Measurements from ENCODE around the gene FRAT1.
A peak's percentile ranks its signal among the peaks of the same experiment; 100 is the strongest.
"Not testable (repeated sequence)": the region's sequence is repeated elsewhere in the genome, so short reads cannot be mapped to it uniquely, and the experiment has no call there.

Gene FRAT1, protein sequence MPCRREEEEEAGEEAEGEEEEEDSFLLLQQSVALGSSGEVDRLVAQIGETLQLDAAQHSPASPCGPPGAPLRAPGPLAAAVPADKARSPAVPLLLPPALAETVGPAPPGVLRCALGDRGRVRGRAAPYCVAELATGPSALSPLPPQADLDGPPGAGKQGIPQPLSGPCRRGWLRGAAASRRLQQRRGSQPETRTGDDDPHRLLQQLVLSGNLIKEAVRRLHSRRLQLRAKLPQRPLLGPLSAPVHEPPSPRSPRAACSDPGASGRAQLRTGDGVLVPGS

DNA sequence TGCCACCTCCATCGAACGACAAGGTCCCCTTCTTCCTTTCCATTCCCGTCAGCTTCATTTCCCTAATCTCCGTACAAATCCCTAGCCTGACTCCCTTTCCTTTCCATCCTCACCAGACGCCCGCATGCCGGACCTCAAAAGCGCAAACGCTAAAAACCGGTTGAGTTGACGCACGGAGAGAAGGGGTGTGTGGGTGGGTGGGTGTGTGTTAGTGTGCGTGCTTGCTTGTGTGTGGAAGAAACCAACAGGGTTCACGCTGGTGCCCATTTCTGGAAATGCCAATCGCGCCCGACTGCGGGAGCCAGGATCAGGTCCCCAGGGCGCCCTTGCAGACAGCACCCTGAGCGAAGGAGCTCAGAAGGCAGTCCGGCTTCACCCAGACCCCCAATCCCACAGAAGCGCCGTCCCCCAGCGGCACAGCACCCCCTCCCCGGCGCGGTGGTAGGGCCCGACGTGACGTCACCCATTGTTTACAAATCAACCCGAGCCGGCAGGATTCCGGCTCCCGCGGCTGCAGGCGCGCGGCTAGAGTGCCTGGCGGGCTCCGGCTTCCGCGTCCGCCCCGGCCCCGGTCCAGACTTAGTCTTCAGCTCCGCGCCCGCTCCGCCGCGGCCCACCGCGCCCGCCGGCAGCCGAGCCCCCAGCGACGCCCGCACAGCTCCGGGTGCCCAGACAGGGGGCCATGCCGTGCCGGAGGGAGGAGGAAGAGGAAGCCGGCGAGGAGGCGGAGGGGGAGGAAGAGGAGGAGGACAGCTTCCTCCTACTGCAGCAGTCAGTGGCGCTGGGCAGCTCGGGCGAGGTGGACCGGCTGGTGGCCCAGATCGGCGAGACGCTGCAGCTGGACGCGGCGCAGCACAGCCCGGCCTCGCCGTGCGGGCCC, at the start of gene FRAT1:
FRAT1 (plus strand) TSS at position 500 of the 880 bp plus-strand sequence; CDS start at position 683, 183 bp downstream.
- Histone ChIP-seq H3K9ac (ENCODE audit: low read depth in 1 of 2, low read length in 2 of 2) (peak within 1 kb of the TSS; percentile 98 to 99), H3K4me3 (ENCODE audit: low read length in 2 of 2) (peak within 1 kb of the TSS; percentile 91 to 99), H3K36me3 (ENCODE audit: control insufficient read depth in 2 of 2, insufficient read depth in 2 of 2, low read length in 2 of 2) (no peaks in the 10 kb centered on the region), H3K4me1 (ENCODE audit: control insufficient read depth in 2 of 2, insufficient read depth in 2 of 2, low read length in 2 of 2) (peaks cover 16% of the 10 kb centered on the region in 2 donors), H3K9me3 (ENCODE audit: control insufficient read depth in 2 of 2, low read length in 2 of 2) (no peaks in the 10 kb centered on the region), H3K27ac (ENCODE audit: low read depth in 2 of 2, low read length in 2 of 2) (peak within 1 kb of the TSS; percentile 97 to 98), H3K27me3 (ENCODE audit: control insufficient read depth in 2 of 2, insufficient read depth in 2 of 2, low read length in 2 of 2) (no peaks in the 10 kb centered on the region)

DNA sequence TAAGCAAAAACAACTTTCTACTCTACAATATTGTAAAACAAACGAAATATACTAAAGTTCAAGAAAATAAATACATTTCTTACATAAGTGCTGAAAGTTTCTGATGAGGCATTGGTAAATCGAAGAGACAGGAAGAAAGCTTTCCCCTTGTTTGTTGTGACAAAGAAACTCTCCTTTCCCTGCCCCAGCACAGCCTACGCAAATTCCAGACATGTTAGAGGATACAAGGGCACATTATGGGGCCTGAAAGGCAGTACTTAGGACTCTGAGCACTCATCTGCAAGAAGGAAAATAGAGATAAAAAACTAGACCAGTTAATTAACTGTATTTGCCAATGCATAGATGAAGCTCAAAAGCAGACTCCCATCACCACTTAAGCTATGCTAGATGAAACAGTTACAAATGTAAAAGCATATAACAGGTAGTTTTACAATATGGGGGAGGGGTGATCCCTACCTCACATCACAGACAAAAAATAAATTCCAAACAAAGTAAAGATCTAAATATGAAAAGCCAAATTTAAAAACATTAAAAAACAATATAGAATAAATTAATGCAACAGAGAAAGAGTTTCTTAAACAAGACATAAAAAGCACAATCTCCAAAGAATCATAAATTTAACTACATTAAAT, 48.4 kb upstream of the FRAT1 start:
- H3K36me3 ChIP-seq (ENCODE audit: control insufficient read depth in 2 of 2, insufficient read depth in 2 of 2, low read length in 2 of 2): no peaks in the 10 kb centered on the region
- H3K9me3 ChIP-seq (ENCODE audit: control insufficient read depth in 2 of 2, low read length in 2 of 2): no peaks in the 10 kb centered on the region
- no peak overlapping the region for H3K4me3 ChIP-seq (ENCODE audit: low read length in 2 of 2)
- no peak overlapping the region for H3K27ac ChIP-seq (ENCODE audit: low read depth in 2 of 2, low read length in 2 of 2)
- H3K27me3 ChIP-seq (ENCODE audit: control insufficient read depth in 2 of 2, insufficient read depth in 2 of 2, low read length in 2 of 2): no peaks in the 10 kb centered on the region
- no peaks in the 10 kb centered on the region for H3K4me1 ChIP-seq (ENCODE audit: control insufficient read depth in 2 of 2, insufficient read depth in 2 of 2, low read length in 2 of 2)
- H3K9ac ChIP-seq (ENCODE audit: low read depth in 1 of 2, low read length in 2 of 2): no peak overlapping the region

DNA sequence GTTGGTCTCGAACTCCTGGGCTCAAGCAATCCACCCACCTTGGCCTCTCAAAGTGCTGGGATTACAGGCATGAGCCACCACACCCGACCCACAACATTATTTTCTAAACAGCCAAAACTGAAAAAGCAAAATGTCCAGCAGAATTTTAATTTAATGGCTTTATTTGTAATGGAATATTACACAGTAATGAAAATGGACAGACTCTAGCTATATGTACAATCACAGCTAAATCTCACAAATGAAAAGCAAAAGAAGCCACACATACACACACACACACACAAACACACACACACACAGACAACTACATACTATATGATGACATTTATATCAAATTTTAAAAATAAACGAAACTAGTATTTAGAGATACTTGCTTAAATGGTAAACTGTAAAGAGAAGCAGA, 45.4 kb upstream of the FRAT1 start:
- Histone ChIP-seq H3K4me3 (ENCODE audit: low read length in 2 of 2) (no peak overlapping the region), H3K36me3 (ENCODE audit: control insufficient read depth in 2 of 2, insufficient read depth in 2 of 2, low read length in 2 of 2) (no peaks in the 10 kb centered on the region), H3K4me1 (ENCODE audit: control insufficient read depth in 2 of 2, insufficient read depth in 2 of 2, low read length in 2 of 2) (no peaks in the 10 kb centered on the region), H3K27me3 (ENCODE audit: control insufficient read depth in 2 of 2, insufficient read depth in 2 of 2, low read length in 2 of 2) (no peaks in the 10 kb centered on the region), H3K9ac (ENCODE audit: low read depth in 1 of 2, low read length in 2 of 2) (no peak overlapping the region), H3K27ac (ENCODE audit: low read depth in 2 of 2, low read length in 2 of 2) (no peak overlapping the region), H3K9me3 (ENCODE audit: control insufficient read depth in 2 of 2, low read length in 2 of 2) (no peaks in the 10 kb centered on the region)

GRCh38 chr10:97274828-97275227, 44.2 kb upstream of the FRAT1 start:
- Histone ChIP-seq H3K27ac (ENCODE audit: low read depth in 2 of 2, low read length in 2 of 2) (no peak overlapping the region), H3K9me3 (ENCODE audit: control insufficient read depth in 2 of 2, low read length in 2 of 2) (no peaks in the 10 kb centered on the region), H3K4me3 (ENCODE audit: low read length in 2 of 2) (no peak overlapping the region)

GRCh38 chr10:97277551-97277950, 41.5 kb upstream of the FRAT1 start:
- no peak overlapping the region for H3K9ac ChIP-seq (ENCODE audit: low read depth in 1 of 2, low read length in 2 of 2)
- H3K36me3 ChIP-seq (ENCODE audit: control insufficient read depth in 2 of 2, insufficient read depth in 2 of 2, low read length in 2 of 2): no peaks in the 10 kb centered on the region
- H3K9me3 ChIP-seq (ENCODE audit: control insufficient read depth in 2 of 2, low read length in 2 of 2): no peaks in the 10 kb centered on the region
- no peak overlapping the region for H3K27ac ChIP-seq (ENCODE audit: low read depth in 2 of 2, low read length in 2 of 2)
- no peak overlapping the region for H3K4me3 ChIP-seq (ENCODE audit: low read length in 2 of 2)
- no peaks in the 10 kb centered on the region for H3K4me1 ChIP-seq (ENCODE audit: control insufficient read depth in 2 of 2, insufficient read depth in 2 of 2, low read length in 2 of 2)
- H3K27me3 ChIP-seq (ENCODE audit: control insufficient read depth in 2 of 2, insufficient read depth in 2 of 2, low read length in 2 of 2): no peaks in the 10 kb centered on the region

More at GRCh38 chr10:97274828-97275227, 44.2 kb upstream of the FRAT1 start:
- H3K36me3 ChIP-seq (ENCODE audit: control insufficient read depth in 2 of 2, insufficient read depth in 2 of 2, low read length in 2 of 2): no peaks in the 10 kb centered on the region
- no peaks in the 10 kb centered on the region for H3K27me3 ChIP-seq (ENCODE audit: control insufficient read depth in 2 of 2, insufficient read depth in 2 of 2, low read length in 2 of 2)
- no peaks in the 10 kb centered on the region for H3K4me1 ChIP-seq (ENCODE audit: control insufficient read depth in 2 of 2, insufficient read depth in 2 of 2, low read length in 2 of 2)
- H3K9ac ChIP-seq (ENCODE audit: low read depth in 1 of 2, low read length in 2 of 2): no peak overlapping the region

GRCh38 chr10:97278491-97278989, 40.5 kb upstream of the FRAT1 start:
- no peaks in the 10 kb centered on the region for H3K36me3 ChIP-seq (ENCODE audit: control insufficient read depth in 2 of 2, insufficient read depth in 2 of 2, low read length in 2 of 2)
- no peaks in the 10 kb centered on the region for H3K27me3 ChIP-seq (ENCODE audit: control insufficient read depth in 2 of 2, insufficient read depth in 2 of 2, low read length in 2 of 2)
- no peak overlapping the region for H3K27ac ChIP-seq (ENCODE audit: low read depth in 2 of 2, low read length in 2 of 2)
- H3K4me1 ChIP-seq (ENCODE audit: control insufficient read depth in 2 of 2, insufficient read depth in 2 of 2, low read length in 2 of 2): no peaks in the 10 kb centered on the region
- H3K9ac ChIP-seq (ENCODE audit: low read depth in 1 of 2, low read length in 2 of 2): no peak overlapping the region
- H3K9me3 ChIP-seq (ENCODE audit: control insufficient read depth in 2 of 2, low read length in 2 of 2): no peaks in the 10 kb centered on the region
- H3K4me3 ChIP-seq (ENCODE audit: low read length in 2 of 2): no peak overlapping the region

- Histone ChIP-seq H3K4me1 (ENCODE audit: control insufficient read depth in 2 of 2, insufficient read depth in 2 of 2, low read length in 2 of 2) (no peaks in the 10 kb centered on the region), H3K9me3 (ENCODE audit: control insufficient read depth in 2 of 2, low read length in 2 of 2) (no peaks in the 10 kb centered on the region), H3K27ac (ENCODE audit: low read depth in 2 of 2, low read length in 2 of 2) (no peak overlapping the region), H3K36me3 (ENCODE audit: control insufficient read depth in 2 of 2, insufficient read depth in 2 of 2, low read length in 2 of 2) (no peaks in the 10 kb centered on the region), H3K9ac (ENCODE audit: low read depth in 1 of 2, low read length in 2 of 2) (no peak overlapping the region), H3K4me3 (ENCODE audit: low read length in 2 of 2) (no peak overlapping the region), H3K27me3 (ENCODE audit: control insufficient read depth in 2 of 2, insufficient read depth in 2 of 2, low read length in 2 of 2) (no peaks in the 10 kb centered on the region)
Observed at GRCh38 chr10:97279121-97279815, 39.8 kb upstream of the FRAT1 start.

- H3K27ac ChIP-seq (ENCODE audit: low read depth in 2 of 2, low read length in 2 of 2): no peak overlapping the region
- no peaks in the 10 kb centered on the region for H3K4me1 ChIP-seq (ENCODE audit: control insufficient read depth in 2 of 2, insufficient read depth in 2 of 2, low read length in 2 of 2)
- no peaks in the 10 kb centered on the region for H3K9me3 ChIP-seq (ENCODE audit: control insufficient read depth in 2 of 2, low read length in 2 of 2)
- no peak overlapping the region for H3K4me3 ChIP-seq (ENCODE audit: low read length in 2 of 2)
- no peak overlapping the region for H3K9ac ChIP-seq (ENCODE audit: low read depth in 1 of 2, low read length in 2 of 2)
- H3K36me3 ChIP-seq (ENCODE audit: control insufficient read depth in 2 of 2, insufficient read depth in 2 of 2, low read length in 2 of 2): no peaks in the 10 kb centered on the region
- H3K27me3 ChIP-seq (ENCODE audit: control insufficient read depth in 2 of 2, insufficient read depth in 2 of 2, low read length in 2 of 2): no peaks in the 10 kb centered on the region
Observed at GRCh38 chr10:97280783-97281182, 38.3 kb upstream of the FRAT1 start.

DNA sequence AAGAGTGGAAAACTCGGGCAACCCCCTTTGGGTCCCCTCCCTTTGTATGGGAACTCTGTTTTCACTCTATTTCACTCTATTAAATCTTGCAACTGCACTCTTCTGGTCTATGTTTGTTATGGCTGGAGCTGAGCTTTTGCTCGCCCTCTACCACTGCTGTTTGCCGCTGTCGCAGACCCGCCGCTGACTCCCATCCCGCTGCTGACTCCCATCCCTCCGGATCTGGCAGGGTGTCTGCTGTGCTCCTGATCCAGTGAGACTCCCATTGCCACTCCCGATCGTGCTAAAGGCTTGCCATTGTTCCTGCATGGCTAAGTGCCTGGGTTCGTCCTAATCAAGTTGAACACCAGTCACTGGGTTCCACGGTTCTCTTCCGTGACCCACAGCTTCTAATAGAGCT, 29.0 kb upstream of the FRAT1 start:
- H3K4me1 ChIP-seq (ENCODE audit: control insufficient read depth in 2 of 2, insufficient read depth in 2 of 2, low read length in 2 of 2); H3K36me3 ChIP-seq (ENCODE audit: control insufficient read depth in 2 of 2, insufficient read depth in 2 of 2, low read length in 2 of 2); H3K9ac ChIP-seq (ENCODE audit: low read depth in 1 of 2, low read length in 2 of 2); H3K9me3 ChIP-seq (ENCODE audit: control insufficient read depth in 2 of 2, low read length in 2 of 2); H3K27ac ChIP-seq (ENCODE audit: low read depth in 2 of 2, low read length in 2 of 2); H3K27me3 ChIP-seq (ENCODE audit: control insufficient read depth in 2 of 2, insufficient read depth in 2 of 2, low read length in 2 of 2); H3K4me3 ChIP-seq (ENCODE audit: low read length in 2 of 2): not testable (repeated sequence)

All from mucosa of rectum (tissue), 2 donors.